AG09309 (cell line): ENCODE data around the gene BORA.

Experiments used
- DNase-seq: peaks from one replicate; pipeline ENCODE4 v3.0.0-alpha.2; 2010; ENCODE audit warnings: low read depth
- H3K4me3 ChIP-seq: 2 replicates; pipeline ENCODE4 v1.5.1; 2011; ENCODE audit warnings: mild to moderate bottlenecking, low read depth, low read length, moderate library complexity; ENCODE audit not compliant: control insufficient read depth
- CTCF ChIP-seq: IDR thresholded peaks from 2 replicates; pipeline ENCODE4 v1.5.1; 2011; ENCODE audit warnings: mild to moderate bottlenecking, low read depth, low read length, inconsistent platforms; ENCODE audit not compliant: insufficient read depth, control insufficient read depth; ENCODE audit errors: missing control alignments

BORA gene

GRCh38 chr13:72788831-72789230 lies 61.1 kb downstream of the BORA start:
- no peak for TF ChIP-seq CTCF
- no peak for DNase-seq

GRCh38 chr13:72792640-72793039 lies 64.9 kb downstream of the BORA start:
- DNase-seq, result no peak
- TF ChIP-seq CTCF, result no peak
- no peak overlapping the region for H3K4me3 ChIP-seq

More at GRCh38 chr13:72788831-72789230, 61.1 kb downstream of the BORA start:
- no peak overlapping the region for H3K4me3 ChIP-seq

- H3K4me3 ChIP-seq, result no peak overlapping the region
- DNase-seq, result no peak
- TF ChIP-seq CTCF, result no peak
Measured at GRCh38 chr13:72798817-72799216, 71.1 kb downstream of the BORA start.

- TF ChIP-seq CTCF, result no peak
- no peak for DNase-seq
- no peak overlapping the region for H3K4me3 ChIP-seq
Measured at GRCh38 chr13:72804301-72804700, 76.6 kb downstream of the BORA start.
